Thoracic aorta (tissue), 2 donors: ENCODE measurements around the gene NCL. TPM values are rescaled to one million over a fixed set of nuclear protein-coding genes. Genes with fewer than 3 reads are reported as not detected.
"Not testable (repeated sequence)": the region's sequence is repeated elsewhere in the genome, so short reads cannot be mapped to it uniquely, and the experiment has no call there.

Source experiments
- ATAC-seq: fragments of 150-250 bp; one replicate; pipeline ENCODE4 v1.8.0; 2017; ENCODE audit warnings: low read depth; ENCODE audit not compliant: insufficient number of reproducible peaks, low FRiP score
- DNase-seq: peaks from one replicate; pipeline ENCODE4 v3.0.0-alpha.2; 2020; ENCODE audit warnings: low spot score
- H3K27ac ChIP-seq, 2 donors: fragments of 200-600 bp; sonication (generic); 1 replicate in 1 of 2; 2 replicates in 1 of 2; pipeline ENCODE4 v1.5.1; 2016; ENCODE audit warnings: mild to moderate bottlenecking in 2 of 2, moderate library complexity in 2 of 2
- H3K27me3 ChIP-seq: fragments of 200-600 bp; sonication (generic); replicated peaks from 2 replicates; pipeline ENCODE4 v1.6.0; 2016; ENCODE audit warnings: mild to moderate bottlenecking; ENCODE audit not compliant: insufficient read depth
- H3K36me3 ChIP-seq: fragments of 200-600 bp; sonication (generic); one replicate; pipeline ENCODE4 v1.5.1; 2016
- H3K4me1 ChIP-seq, 2 donors: fragments of 200-600 bp; sonication (generic); 1 replicate in 1 of 2; 2 replicates in 1 of 2; pipeline versions ENCODE4 v1.5.1 to v1.6.0; 2016; ENCODE audit warnings: low read depth in 2 of 2, mild to moderate bottlenecking in 1 of 2; ENCODE audit not compliant: control insufficient read depth in 1 of 2
- H3K4me3 ChIP-seq: fragments of 200-600 bp; sonication (generic); 2 replicates; pipeline ENCODE4 v1.5.1; 2016; ENCODE audit warnings: mild to moderate bottlenecking
- H3K9me3 ChIP-seq: fragments of 200-600 bp; sonication (generic); 2 replicates; pipeline ENCODE4 v1.5.1; 2016
- CTCF ChIP-seq: fragments of 200-600 bp; sonication (generic); IDR thresholded peaks from one replicate; pipeline ENCODE4 v1.5.1; 2019; ENCODE audit warnings: antibody characterized with exemption
- total RNA-seq, 2 donors: library from RNA; depleted of rRNA; stranded (reverse); fragments of >200 nt; gene quantifications; one replicate each; pipeline versions ENCODE4 v1.1.0 to v1.2.3, GENCODE V29; 2016

NCL gene
- total RNA-seq, 2 donors from 2014 or later, result 80.4 to 210 TPM

GRCh38 chr2:231411831-231412617, 52.3 kb downstream of the NCL start:
- Histone ChIP-seq H3K27me3 (no peaks in the 10 kb centered on the region), H3K4me3 (peak overlapping the region; percentile 89), H3K9me3 (no peaks in the 10 kb centered on the region), H3K4me1 (peaks cover 0 to 23% of the 10 kb centered on the region in 2 donors), H3K27ac (peak overlapping the region; percentile 49 to 50), H3K36me3 (no peaks in the 10 kb centered on the region)
- DNase-seq, result peak; percentile 66
- peak; percentile 92 for TF ChIP-seq CTCF
- ATAC-seq, result peak; percentile 82

GRCh38 chr2:231411237-231411636, 53.0 kb downstream of the NCL start:
- no peak for DNase-seq
- Histone ChIP-seq H3K4me3 (no peak overlapping the region), H3K4me1 (peaks cover 2 to 31% of the 10 kb centered on the region in 2 donors), H3K27me3 (no peaks in the 10 kb centered on the region), H3K9me3 (no peaks in the 10 kb centered on the region), H3K36me3 (no peaks in the 10 kb centered on the region), H3K27ac (no peak overlapping the region)
- no peak for ATAC-seq
- TF ChIP-seq CTCF, result no peak

DNA sequence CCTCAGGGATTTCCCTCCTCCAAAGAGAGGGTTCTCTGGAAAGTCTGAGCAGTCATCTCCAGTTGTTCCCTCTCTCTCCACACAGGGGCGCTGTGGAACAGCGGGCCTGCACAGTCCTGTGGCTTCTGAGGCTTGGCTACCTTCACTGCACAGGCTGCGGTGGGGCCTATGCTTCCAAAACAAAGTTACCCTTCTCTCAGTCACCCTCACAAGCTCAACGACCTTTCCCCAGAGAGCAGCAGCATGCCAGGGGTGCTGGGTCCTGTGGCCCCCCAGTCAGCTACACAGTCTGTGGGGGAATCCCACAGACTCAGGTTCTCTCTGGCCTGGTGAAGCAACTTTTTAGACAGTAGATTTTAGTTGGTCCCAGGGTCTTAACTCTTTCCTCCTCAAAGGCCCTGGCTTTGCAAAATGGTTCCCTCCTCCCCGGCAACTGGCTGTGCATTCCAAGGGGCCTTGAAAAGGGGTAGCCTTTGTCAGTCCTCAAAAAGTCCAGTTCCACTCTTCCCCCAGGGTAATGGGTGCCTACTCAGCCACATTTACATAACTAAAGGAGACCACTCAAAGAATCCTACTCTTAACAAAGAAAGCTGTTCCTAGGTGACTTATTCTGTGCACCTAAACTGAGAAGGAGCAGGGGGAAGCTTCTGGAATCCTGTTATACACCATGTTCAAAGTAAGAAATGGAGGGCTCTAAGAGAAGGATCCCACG, 53.8 kb downstream of the NCL start:
- H3K4me3 ChIP-seq, result no peak overlapping the region
- TF ChIP-seq CTCF, result no peak
- H3K4me1 ChIP-seq, result peaks cover 8 to 39% of the 10 kb centered on the region in 2 donors
- H3K27ac ChIP-seq, result no peak overlapping the region
- no peak for DNase-seq
- H3K9me3 ChIP-seq, result no peaks in the 10 kb centered on the region
- no peak for ATAC-seq
- no peaks in the 10 kb centered on the region for H3K36me3 ChIP-seq
- no peaks in the 10 kb centered on the region for H3K27me3 ChIP-seq

GRCh38 chr2:231409776-231410175, 54.5 kb downstream of the NCL start:
- Histone ChIP-seq H3K9me3 (no peaks in the 10 kb centered on the region), H3K27me3 (no peaks in the 10 kb centered on the region), H3K4me3 (no peak overlapping the region), H3K4me1 (peaks cover 8 to 40% of the 10 kb centered on the region in 2 donors), H3K27ac (no peak overlapping the region), H3K36me3 (no peaks in the 10 kb centered on the region)
- DNase-seq, result no peak
- no peak for TF ChIP-seq CTCF
- ATAC-seq, result no peak

- not testable (repeated sequence) for ATAC-seq, H3K9me3 ChIP-seq, DNase-seq, H3K36me3 ChIP-seq, H3K4me3 ChIP-seq, H3K27me3 ChIP-seq
- peak overlapping the region in 1 of 2 donors; percentile 41 for H3K27ac ChIP-seq
- H3K4me1 ChIP-seq, result peaks cover 14 to 54% of the 10 kb centered on the region in 2 donors
These were observed 56.0 kb downstream of the NCL start for GRCh38 chr2:231408304-231408703.

- not testable (repeated sequence) for DNase-seq, H3K36me3 ChIP-seq, ATAC-seq, H3K27me3 ChIP-seq, H3K4me3 ChIP-seq, H3K9me3 ChIP-seq
- peak overlapping the region; percentile 56 to 77 for H3K27ac ChIP-seq
- H3K4me1 ChIP-seq, result peaks cover 14 to 59% of the 10 kb centered on the region in 2 donors
These were observed 56.6 kb downstream of the NCL start for GRCh38 chr2:231407686-231408085.
